HFFc6 (cell line): ENCODE results near the gene MGAT5. TPM values are rescaled to one million over a fixed set of nuclear protein-coding genes. Genes with fewer than 3 reads are reported as not detected.

Experiments used
- DNase-seq: peaks from one replicate; pipeline ENCODE4 v3.0.0-alpha.2; 2018
- H3K27ac Mint-ChIP-seq: 2 replicates; pipeline ENCODE4 v1.8.0; 2020; ENCODE audit warnings: mild to moderate bottlenecking, mixed read lengths
- H3K27me3 Mint-ChIP-seq: 2 replicates; pipeline ENCODE4 v1.8.0; 2021; ENCODE audit warnings: mild to moderate bottlenecking, moderate library complexity, mixed read lengths; ENCODE audit not compliant: insufficient read depth
- H3K36me3 Mint-ChIP-seq: 2 replicates; pipeline ENCODE4 v1.8.0; 2021; ENCODE audit warnings: low read depth, mixed read lengths
- H3K4me1 Mint-ChIP-seq: 2 replicates; pipeline ENCODE4 v1.8.0; 2020; ENCODE audit warnings: low read depth, mixed read lengths
- H3K4me3 Mint-ChIP-seq: 2 replicates; pipeline ENCODE4 v1.8.0; 2020; ENCODE audit warnings: mild to moderate bottlenecking, moderate library complexity, mixed read lengths
- H3K9me3 Mint-ChIP-seq: 2 replicates; pipeline ENCODE4 v1.8.0; 2020; ENCODE audit warnings: mild to moderate bottlenecking, mixed read lengths
- total RNA-seq, 6 experiments: library from RNA; stranded (reverse); fragmentation: NEBNext Ultra II Directional; extraction: Animal tissue kit (Norgen Biotek cat#: 25700); gene quantifications; 2 replicates in 1 of 6; 3 replicates in 5 of 6; pipeline ENCODE4 v1.2.3, GENCODE V29; 2021
- TF ChIP-seq, protein P1 (sequence below): fragments of 200-600 bp; sonication (generic); IDR thresholded peaks from 2 replicates; pipeline ENCODE4 v1.5.0; 2021; ENCODE audit warnings: antibody characterized with exemption, mild to moderate bottlenecking

Gene MGAT5
- total RNA-seq, 6 experiments from 2014 or later = 104 to 129 (median 113) TPM

DNA sequence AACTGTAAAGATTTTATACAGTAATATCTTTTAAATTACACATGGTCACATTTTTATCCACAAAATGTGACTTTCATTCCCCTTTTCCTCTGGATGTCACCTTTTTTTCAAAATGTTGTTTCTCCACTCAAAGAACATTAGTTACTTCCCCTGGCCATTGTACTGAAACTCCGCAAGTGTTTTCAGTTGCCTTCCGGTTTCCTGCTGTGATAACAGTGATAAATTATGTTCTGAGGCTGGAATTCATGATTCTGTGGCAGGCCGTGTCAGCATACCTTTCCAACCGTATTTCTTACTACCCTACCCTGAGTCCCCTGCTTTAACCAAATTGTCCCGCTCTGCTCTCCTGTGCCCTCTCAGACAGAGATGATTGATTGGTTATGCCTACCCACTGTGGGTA lies 53.5 kb downstream of the MGAT5 start:
- no peak overlapping the region for H3K4me3 Mint-ChIP-seq
- H3K27ac Mint-ChIP-seq = no peak overlapping the region
- H3K9me3 Mint-ChIP-seq = no peaks in the 10 kb centered on the region
- H3K36me3 Mint-ChIP-seq = peaks cover 20% of the 10 kb centered on the region
- TF ChIP-seq, protein P1, sequence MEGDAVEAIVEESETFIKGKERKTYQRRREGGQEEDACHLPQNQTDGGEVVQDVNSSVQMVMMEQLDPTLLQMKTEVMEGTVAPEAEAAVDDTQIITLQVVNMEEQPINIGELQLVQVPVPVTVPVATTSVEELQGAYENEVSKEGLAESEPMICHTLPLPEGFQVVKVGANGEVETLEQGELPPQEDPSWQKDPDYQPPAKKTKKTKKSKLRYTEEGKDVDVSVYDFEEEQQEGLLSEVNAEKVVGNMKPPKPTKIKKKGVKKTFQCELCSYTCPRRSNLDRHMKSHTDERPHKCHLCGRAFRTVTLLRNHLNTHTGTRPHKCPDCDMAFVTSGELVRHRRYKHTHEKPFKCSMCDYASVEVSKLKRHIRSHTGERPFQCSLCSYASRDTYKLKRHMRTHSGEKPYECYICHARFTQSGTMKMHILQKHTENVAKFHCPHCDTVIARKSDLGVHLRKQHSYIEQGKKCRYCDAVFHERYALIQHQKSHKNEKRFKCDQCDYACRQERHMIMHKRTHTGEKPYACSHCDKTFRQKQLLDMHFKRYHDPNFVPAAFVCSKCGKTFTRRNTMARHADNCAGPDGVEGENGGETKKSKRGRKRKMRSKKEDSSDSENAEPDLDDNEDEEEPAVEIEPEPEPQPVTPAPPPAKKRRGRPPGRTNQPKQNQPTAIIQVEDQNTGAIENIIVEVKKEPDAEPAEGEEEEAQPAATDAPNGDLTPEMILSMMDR = no peak
- peaks cover 56% of the 10 kb centered on the region for H3K4me1 Mint-ChIP-seq
- DNase-seq = no peak
- peaks cover 8% of the 10 kb centered on the region for H3K27me3 Mint-ChIP-seq

DNA sequence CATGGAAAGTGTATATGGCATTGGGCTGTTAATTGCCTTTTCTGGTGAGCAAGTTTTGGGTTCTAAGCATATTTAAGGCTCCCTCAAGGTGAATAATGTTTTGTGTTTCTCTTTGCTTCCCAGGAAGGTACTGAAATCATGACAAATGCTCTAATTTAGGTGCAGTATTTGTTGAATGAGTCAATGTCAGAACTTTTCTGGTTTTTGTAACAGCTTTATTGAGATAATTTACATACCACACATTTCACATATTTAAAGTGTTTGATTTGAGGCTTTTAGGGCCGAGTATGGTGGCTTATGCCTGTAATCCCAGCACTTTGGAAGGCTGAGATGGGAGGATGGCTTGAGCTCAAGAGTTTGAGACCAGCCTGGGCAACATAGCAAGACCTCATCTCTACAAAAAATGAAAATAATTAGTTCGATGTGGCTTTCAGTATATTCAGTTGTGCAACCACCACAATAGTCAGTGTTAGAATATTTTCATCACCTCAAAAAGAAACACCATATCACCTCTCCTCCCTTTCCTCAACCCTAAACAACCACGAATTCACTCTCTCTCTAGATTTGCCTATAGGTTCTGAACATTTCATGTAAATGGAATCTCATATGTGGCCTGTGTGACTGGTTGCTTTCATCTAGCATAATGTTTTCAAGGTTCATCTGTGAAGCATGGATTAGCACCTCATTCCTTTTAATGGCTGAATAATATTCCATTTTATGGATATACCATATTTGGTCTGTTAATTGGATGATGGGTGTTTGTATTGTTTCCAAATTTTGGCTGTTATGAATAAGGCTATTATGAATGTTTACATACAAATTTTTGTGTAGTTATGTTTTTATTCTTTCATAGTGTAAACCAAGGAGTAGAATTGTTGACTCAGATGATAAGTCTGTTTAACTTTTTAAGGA lies 54.9 kb downstream of the MGAT5 start:
- Mint-ChIP-seq H3K36me3 (peaks cover 20% of the 10 kb centered on the region), H3K27ac (no peak overlapping the region), H3K4me1 (peaks cover 45% of the 10 kb centered on the region), H3K9me3 (no peaks in the 10 kb centered on the region), H3K4me3 (no peak overlapping the region), H3K27me3 (peaks cover 8% of the 10 kb centered on the region)
- no peak for DNase-seq
- TF ChIP-seq, protein P1 = no peak

DNA sequence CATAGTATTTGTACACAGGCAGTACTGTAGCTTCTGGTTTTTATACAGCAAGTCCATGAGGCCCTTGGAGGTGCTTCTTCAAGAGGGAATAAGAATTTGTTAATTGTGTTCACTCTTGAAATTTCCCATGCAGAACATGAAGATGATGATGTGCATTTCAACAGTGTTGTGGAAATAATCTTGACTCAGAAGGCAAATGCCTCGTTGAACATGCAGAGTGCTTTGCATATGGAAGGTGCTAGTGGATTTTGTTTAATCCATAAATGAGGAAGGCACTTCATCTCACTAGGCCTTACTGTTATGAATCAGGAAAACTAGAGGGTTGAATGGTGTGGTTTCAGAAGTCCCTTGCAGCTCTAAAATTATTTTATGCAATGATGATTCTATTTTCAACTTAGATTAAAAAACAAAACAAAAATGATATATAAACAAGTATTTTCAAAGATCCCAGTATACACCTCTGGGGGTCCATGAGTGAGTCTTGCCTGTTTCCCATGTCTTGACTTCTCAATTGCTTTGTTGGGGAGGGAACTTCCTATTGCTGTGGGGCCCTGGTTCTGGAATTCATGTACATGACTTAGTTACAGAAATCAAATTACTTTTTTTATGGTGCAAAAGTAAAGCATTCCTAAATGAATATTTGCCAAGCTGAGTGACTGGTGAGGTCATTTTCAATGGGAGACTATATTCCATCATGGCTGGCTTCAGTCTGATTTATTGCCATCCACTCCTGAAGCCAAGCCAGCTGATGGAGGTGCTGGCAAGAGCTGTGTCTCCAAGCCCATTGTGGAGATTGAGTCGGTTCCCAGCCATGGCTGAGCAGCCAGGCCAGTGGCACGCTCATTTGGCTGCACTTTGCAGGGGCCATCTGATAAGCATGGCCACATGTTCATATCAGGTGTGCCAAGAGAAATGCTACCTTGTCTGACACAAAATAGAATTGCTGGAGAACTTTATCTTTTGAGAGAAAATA lies 56.5 kb downstream of the MGAT5 start:
- Mint-ChIP-seq H3K36me3 (peaks cover 20% of the 10 kb centered on the region), H3K9me3 (no peaks in the 10 kb centered on the region), H3K27ac (no peak overlapping the region), H3K4me3 (no peak overlapping the region), H3K4me1 (peaks cover 45% of the 10 kb centered on the region), H3K27me3 (peaks cover 8% of the 10 kb centered on the region)
- TF ChIP-seq, protein P1 = no peak
- no peak for DNase-seq

DNA sequence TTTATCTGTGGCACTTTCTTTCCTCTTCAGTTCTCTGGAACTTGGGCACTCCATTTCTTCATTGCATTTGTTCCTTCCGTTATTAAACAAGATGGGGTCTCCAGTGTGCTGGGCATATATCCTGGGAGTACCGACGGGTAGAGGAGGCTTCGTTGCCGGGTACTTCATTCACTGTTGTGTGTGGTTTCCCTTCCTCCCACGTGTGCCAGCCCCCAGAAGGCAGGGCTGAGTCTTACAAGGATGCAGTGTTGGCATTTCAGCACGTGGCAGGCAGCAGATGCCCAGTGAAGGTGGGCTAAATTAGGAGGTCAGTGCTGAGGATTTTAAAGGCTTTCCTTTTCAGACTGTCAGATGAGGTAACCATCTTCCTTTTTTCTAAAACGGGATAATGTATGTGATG lies 58.6 kb downstream of the MGAT5 start:
- peaks cover 7% of the 10 kb centered on the region for H3K27me3 Mint-ChIP-seq
- H3K4me1 Mint-ChIP-seq = peaks cover 41% of the 10 kb centered on the region
- no peak for DNase-seq
- no peak overlapping the region for H3K27ac Mint-ChIP-seq
- no peak overlapping the region for H3K4me3 Mint-ChIP-seq
- peaks cover 20% of the 10 kb centered on the region for H3K36me3 Mint-ChIP-seq
- H3K9me3 Mint-ChIP-seq = no peaks in the 10 kb centered on the region
- TF ChIP-seq, protein P1 = no peak

DNA sequence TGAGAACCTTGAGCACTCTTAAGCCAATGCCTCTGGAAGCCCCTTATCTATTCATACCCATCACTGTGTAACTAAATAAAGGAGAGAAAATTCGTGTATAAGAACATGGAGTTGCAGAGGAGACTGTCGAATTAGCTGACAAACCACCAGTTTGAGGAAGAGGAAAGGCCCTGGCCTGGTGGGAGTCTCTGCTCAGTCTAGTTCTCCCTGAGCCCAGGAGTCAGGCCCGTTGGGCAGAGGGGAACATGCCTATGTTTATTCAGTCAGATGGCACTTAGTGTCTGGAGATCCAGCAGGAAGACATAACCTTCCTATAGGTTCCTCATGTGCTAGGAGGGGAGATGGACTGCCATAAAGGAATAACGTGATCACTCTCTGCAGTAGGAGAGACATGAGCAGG lies 60.3 kb downstream of the MGAT5 start:
- H3K27me3 Mint-ChIP-seq = peaks cover 6% of the 10 kb centered on the region

More for the DNA sequence above, 60.3 kb downstream of the MGAT5 start:
- Mint-ChIP-seq H3K27ac (no peak overlapping the region), H3K9me3 (no peaks in the 10 kb centered on the region), H3K4me3 (no peak overlapping the region), H3K36me3 (peaks cover 20% of the 10 kb centered on the region), H3K4me1 (peaks cover 24% of the 10 kb centered on the region)
- TF ChIP-seq, protein P1 = no peak
- no peak for DNase-seq
